ENCODE data around the gene TGM1.

The TGM1 gene

DNA sequence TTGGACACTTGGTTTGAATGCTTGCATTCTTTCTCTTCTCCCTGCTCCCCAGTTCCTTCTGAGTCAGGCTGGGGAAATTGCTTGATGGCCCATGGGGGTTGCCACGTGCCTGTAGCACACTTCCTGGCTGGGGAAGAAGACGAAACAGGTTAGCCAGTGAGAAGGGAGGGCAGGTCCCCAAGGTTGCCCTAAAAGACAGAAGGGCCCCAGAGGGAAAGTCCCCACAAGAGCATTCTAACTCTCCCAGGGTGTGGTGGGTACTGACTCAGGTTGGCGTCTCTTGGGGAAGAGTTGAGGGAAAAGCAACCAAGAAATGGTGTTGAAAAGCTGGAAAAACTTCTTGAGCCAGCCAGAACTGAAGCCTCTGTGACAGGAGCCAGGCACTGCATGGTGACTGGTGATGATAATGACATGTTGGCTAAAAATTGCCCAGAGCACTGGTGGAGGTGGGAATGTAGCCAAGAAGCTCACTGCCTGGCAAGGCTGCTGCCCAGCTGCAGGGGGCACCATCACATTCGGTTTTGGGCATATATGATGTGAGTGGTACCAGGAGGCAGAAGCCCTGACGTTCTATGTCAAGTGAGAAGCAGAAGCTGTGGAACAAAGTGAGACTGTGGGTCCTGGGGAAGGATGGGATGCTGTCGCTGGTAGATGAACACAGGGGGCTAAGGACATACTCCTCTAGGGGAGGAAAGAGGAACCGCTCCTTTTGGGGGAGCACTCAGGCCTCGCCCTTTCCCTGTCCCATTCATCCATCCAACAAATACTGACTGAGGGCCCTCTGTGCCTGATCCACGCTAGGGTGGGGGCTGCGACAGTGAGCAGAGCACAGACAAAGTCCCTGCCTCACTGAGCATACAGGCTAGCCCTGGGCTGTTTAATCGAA is 16.6 kb upstream of the TGM1 start:
- Histone ChIP-seq H3K9me3 (ENCODE audit: control insufficient read depth, insufficient read depth, low read depth, low read length) (no peaks in the 10 kb centered on the region), H3K36me3 (ENCODE audit: control insufficient read depth in 2 of 2, insufficient read depth in 1 of 2, low read length in 2 of 2) (no peaks in the 10 kb centered on the region), H3K4me1 (ENCODE audit: control insufficient read depth, insufficient read depth, low read length) (no peaks in the 10 kb centered on the region), H3K27ac (ENCODE audit: extremely low read depth, low read depth, low read length) (no peak overlapping the region), H3K4me3 (ENCODE audit: low read depth, low read length) (no peak overlapping the region)
- ChIA-PET CTCF (interaction anchor here (2.2 kb wide), 1 partner anchor 18 kb away, joined by 12 read pairs; no protein-coding TSS in a partner anchor), POLR2A (interaction anchor here (2.9 kb wide), 1 partner anchor 8 kb away, joined by 14 read pairs; the partner anchor contains the start of gene RABGGTA)
- TF ChIP-seq ZNF114 (tag by site-specific recombination; IDR thresholded peaks at IDR 0.05) (no peak), ZNF175 (tag by site-specific recombination; IDR thresholded peaks at IDR 0.05) (no peak), ZNF155 (tag by site-specific recombination; IDR thresholded peaks at IDR 0.05) (no peak), BCL11B (tag by site-specific recombination; IDR thresholded peaks at IDR 0.05; ENCODE audit: low read depth) (no peak), HOXC10 (CRISPR knock-in tag; IDR thresholded peaks at IDR 0.05) (no peak)
- TF ChIP-seq, protein P1, sequence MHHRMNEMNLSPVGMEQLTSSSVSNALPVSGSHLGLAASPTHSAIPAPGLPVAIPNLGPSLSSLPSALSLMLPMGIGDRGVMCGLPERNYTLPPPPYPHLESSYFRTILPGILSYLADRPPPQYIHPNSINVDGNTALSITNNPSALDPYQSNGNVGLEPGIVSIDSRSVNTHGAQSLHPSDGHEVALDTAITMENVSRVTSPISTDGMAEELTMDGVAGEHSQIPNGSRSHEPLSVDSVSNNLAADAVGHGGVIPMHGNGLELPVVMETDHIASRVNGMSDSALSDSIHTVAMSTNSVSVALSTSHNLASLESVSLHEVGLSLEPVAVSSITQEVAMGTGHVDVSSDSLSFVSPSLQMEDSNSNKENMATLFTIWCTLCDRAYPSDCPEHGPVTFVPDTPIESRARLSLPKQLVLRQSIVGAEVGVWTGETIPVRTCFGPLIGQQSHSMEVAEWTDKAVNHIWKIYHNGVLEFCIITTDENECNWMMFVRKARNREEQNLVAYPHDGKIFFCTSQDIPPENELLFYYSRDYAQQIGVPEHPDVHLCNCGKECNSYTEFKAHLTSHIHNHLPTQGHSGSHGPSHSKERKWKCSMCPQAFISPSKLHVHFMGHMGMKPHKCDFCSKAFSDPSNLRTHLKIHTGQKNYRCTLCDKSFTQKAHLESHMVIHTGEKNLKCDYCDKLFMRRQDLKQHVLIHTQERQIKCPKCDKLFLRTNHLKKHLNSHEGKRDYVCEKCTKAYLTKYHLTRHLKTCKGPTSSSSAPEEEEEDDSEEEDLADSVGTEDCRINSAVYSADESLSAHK (tag by site-specific recombination; IDR thresholded peaks at IDR 0.05), result no peak
- TF ChIP-seq, protein P2, sequence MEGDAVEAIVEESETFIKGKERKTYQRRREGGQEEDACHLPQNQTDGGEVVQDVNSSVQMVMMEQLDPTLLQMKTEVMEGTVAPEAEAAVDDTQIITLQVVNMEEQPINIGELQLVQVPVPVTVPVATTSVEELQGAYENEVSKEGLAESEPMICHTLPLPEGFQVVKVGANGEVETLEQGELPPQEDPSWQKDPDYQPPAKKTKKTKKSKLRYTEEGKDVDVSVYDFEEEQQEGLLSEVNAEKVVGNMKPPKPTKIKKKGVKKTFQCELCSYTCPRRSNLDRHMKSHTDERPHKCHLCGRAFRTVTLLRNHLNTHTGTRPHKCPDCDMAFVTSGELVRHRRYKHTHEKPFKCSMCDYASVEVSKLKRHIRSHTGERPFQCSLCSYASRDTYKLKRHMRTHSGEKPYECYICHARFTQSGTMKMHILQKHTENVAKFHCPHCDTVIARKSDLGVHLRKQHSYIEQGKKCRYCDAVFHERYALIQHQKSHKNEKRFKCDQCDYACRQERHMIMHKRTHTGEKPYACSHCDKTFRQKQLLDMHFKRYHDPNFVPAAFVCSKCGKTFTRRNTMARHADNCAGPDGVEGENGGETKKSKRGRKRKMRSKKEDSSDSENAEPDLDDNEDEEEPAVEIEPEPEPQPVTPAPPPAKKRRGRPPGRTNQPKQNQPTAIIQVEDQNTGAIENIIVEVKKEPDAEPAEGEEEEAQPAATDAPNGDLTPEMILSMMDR (tag by site-specific recombination; IDR thresholded peaks at IDR 0.05), result peak; percentile 70; the same call in 1 of the 2 replicates

DNA sequence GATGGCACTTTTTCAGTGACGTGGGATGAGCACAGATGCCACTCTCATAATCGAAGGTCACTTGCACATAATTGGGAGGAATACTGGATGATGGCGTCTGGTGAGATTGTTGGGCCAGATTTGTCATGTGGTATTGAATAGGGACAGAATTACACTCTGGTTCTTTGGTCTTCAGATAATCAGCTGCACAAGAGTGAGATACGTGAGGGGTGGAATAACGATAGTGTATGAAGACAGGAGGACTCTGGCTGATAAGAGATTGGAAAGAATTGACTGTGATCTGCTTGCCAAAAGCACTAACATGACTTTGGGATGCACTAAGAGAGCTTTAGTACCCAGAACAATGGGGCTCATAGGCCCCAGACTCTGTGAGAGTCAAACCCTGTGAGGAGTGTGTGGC is 15.4 kb upstream of the TGM1 start:
- CTCF ChIA-PET, result interaction anchor here (0.6 to 2.2 kb wide), 7 partner anchors 19 to 220 kb away, joined by 3 to 12 read pairs (median 5); partner anchors contain the start of genes CIDEB and TINF2
- TF ChIP-seq ZBTB21 (tag by site-specific recombination; IDR thresholded peaks at IDR 0.05), result no peak
- TF ChIP-seq, protein P3, sequence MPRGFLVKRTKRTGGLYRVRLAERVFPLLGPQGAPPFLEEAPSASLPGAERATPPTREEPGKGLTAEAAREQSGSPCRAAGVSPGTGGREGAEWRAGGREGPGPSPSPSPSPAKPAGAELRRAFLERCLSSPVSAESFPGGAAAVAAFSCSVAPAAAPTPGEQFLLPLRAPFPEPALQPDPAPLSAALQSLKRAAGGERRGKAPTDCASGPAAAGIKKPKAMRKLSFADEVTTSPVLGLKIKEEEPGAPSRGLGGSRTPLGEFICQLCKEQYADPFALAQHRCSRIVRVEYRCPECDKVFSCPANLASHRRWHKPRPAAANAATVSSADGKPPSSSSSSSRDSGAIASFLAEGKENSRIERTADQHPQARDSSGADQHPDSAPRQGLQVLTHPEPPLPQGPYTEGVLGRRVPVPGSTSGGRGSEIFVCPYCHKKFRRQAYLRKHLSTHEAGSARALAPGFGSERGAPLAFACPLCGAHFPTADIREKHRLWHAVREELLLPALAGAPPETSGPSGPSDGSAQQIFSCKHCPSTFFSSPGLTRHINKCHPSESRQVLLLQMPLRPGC (tag by site-specific recombination; IDR thresholded peaks at IDR 0.05), result no peak
- H3K4me1 ChIP-seq (ENCODE audit: control insufficient read depth, insufficient read depth, low read length), result no peaks in the 10 kb centered on the region
- H3K9me3 ChIP-seq (ENCODE audit: control insufficient read depth, insufficient read depth, low read depth, low read length), result no peaks in the 10 kb centered on the region
- H3K27ac ChIP-seq (ENCODE audit: extremely low read depth, low read depth, low read length), result no peak overlapping the region
- H3K4me3 ChIP-seq (ENCODE audit: low read depth, low read length), result no peak overlapping the region
- no peaks in the 10 kb centered on the region for H3K36me3 ChIP-seq (ENCODE audit: control insufficient read depth in 2 of 2, insufficient read depth in 1 of 2, low read length in 2 of 2)
- POLR2A ChIA-PET, result interaction anchor here (0.5 kb wide), 1 partner anchor 107 kb away, joined by 3 read pairs; no protein-coding TSS in a partner anchor

DNA sequence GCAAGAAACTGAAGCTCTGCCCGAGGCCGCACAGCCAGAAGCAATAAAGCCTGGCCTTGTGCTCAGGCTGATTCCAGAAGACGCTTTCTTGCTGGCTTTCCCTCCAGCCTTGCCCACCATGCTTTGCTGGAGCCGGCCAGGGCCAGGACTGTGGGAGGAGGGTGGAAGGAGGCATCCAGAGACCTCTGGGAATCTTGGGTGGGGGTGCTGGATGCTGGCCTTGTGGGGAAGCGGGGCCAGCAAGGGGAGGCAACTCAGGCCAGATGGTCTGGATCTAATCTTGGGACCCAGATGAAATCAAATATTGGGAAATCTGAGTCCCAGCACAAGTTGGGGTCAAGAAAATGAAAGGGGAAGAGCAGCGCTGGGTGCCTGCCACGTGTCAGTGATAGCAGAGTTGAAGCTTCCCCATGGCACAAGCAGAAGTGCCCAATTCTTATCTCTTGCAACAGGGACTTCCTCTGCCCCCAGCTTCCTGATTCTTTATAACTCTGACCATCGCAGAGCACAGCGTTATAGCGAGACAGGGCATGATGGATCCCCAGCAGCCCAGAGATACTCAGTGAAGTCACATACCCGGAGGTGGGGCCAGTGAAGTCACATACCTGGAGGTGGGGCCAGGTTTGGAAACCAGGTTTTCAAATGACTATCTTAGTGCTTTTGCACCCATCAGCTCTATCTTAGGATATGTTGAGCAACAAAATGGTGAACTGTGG is 14.8 kb upstream of the TGM1 start:
- TF ChIP-seq ZXDB (tag by site-specific recombination; IDR thresholded peaks at IDR 0.05), result no peak
- no peak for TF ChIP-seq GLIS1 (tag by site-specific recombination; IDR thresholded peaks at IDR 0.05)
- TF ChIP-seq ZNF354C (tag by site-specific recombination; IDR thresholded peaks at IDR 0.05; ENCODE audit: borderline replicate concordance, low read depth), result no peak
- no peak for TF ChIP-seq YY2 (tag by site-specific recombination; IDR thresholded peaks at IDR 0.05)
- TF ChIP-seq ZNF211 (tag by site-specific recombination; IDR thresholded peaks at IDR 0.05; ENCODE audit: low read depth), result no peak
- TF ChIP-seq ZNF133 (tag by site-specific recombination; IDR thresholded peaks at IDR 0.05), result no peak
- Histone ChIP-seq H3K36me3 (ENCODE audit: control insufficient read depth in 2 of 2, insufficient read depth in 1 of 2, low read length in 2 of 2) (no peaks in the 10 kb centered on the region), H3K4me3 (ENCODE audit: low read depth, low read length) (no peak overlapping the region), H3K27ac (ENCODE audit: extremely low read depth, low read depth, low read length) (no peak overlapping the region), H3K4me1 (ENCODE audit: control insufficient read depth, insufficient read depth, low read length) (no peaks in the 10 kb centered on the region), H3K9me3 (ENCODE audit: control insufficient read depth, insufficient read depth, low read depth, low read length) (no peaks in the 10 kb centered on the region)
- CTCF ChIA-PET, result interaction anchor here (0.6 to 1.3 kb wide), 4 partner anchors 35 to 219 kb away, joined by 4 to 6 read pairs (median 5); partner anchors contain the start of gene TINF2
- POLR2A ChIA-PET, result interaction anchor here (0.5 kb wide), 1 partner anchor 107 kb away, joined by 3 read pairs; no protein-coding TSS in a partner anchor

Measured in HEK293 (cell line).